HG03565 (cell line): Measurements from ENCODE around the gene WDR59.

ENCODE experiments used
- ATAC-seq: cut with Tn5 transposase; IDR thresholded peaks from one replicate; pipeline ENCODE4 v1.9.1; 2021; ENCODE audit warnings: mild to moderate bottlenecking, moderate library complexity; ENCODE audit not compliant: unreplicated experiment

Gene WDR59

GRCh38 chr16:74825016-74825415 is 159.9 kb downstream of the WDR59 start:
- no peak for ATAC-seq
